Fibroblast of villous mesenchyme (primary cell): ENCODE data around the gene BMPER. TPM values are rescaled to one million over a fixed set of nuclear protein-coding genes. Genes with fewer than 3 reads are reported as not detected.

Source experiments
- DNase-seq: peaks from one replicate; pipeline ENCODE4 v3.0.0-alpha.2; 2010; ENCODE audit warnings: low read depth
- H3K4me3 ChIP-seq: 2 replicates; pipeline ENCODE4 v1.5.1; 2011; ENCODE audit warnings: low read depth, mild to moderate bottlenecking, low read length
- total RNA-seq: library from RNA; depleted of rRNA; stranded (reverse); fragments of >200 nt; gene quantifications from 2 replicates; pipeline ENCODE4 v1.2.3, GENCODE V29; 2012
- TF ChIP-seq, protein P1 (sequence below): IDR thresholded peaks from 2 replicates; pipeline ENCODE4 v1.5.1; 2012; ENCODE audit warnings: low read depth, mild to moderate bottlenecking, low read length; ENCODE audit not compliant: insufficient read depth

BMPER gene
- total RNA-seq, 1 donor, result 7.8 TPM

DNA sequence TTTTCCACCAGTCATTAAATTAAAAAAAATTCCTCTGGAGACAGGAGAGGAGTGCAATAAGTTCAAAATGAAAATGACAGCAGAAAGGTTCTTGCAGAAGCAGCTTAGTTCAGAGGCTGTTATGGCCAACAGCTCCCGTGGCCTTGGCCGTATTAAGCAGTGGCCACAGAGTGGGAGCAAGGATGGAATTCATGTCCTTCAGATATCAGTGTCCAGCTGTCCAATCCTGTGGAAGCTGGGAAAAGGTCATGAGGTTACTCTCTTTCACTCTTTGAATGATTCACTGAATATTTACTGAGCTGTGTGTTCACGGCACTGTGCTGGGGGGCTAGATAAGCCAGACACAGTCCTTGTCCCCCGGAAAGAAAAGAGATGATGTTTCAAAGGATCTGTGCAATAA is 231.8 kb downstream of the BMPER start:
- TF ChIP-seq, protein P1, sequence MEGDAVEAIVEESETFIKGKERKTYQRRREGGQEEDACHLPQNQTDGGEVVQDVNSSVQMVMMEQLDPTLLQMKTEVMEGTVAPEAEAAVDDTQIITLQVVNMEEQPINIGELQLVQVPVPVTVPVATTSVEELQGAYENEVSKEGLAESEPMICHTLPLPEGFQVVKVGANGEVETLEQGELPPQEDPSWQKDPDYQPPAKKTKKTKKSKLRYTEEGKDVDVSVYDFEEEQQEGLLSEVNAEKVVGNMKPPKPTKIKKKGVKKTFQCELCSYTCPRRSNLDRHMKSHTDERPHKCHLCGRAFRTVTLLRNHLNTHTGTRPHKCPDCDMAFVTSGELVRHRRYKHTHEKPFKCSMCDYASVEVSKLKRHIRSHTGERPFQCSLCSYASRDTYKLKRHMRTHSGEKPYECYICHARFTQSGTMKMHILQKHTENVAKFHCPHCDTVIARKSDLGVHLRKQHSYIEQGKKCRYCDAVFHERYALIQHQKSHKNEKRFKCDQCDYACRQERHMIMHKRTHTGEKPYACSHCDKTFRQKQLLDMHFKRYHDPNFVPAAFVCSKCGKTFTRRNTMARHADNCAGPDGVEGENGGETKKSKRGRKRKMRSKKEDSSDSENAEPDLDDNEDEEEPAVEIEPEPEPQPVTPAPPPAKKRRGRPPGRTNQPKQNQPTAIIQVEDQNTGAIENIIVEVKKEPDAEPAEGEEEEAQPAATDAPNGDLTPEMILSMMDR, result no peak
- H3K4me3 ChIP-seq, result no peak overlapping the region
- no peak for DNase-seq

DNA sequence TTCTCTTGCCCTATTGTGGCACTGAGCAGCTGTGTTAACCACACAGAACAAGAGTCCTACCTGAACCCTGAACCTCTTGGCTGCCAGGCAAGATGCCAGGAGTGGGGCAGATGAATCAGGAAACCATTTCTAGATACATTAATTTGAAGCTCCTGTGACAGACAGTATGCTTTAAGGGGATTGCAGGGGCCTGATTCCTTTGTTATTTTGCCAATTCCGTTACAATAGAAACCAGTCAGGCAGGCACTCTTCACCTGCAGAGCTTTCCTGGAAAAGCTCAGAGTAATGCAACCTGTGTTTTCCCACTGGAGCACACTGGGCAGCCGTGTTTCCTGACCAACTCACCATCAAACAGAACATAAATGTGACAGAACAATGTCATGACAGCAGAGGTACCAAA is 233.1 kb downstream of the BMPER start:
- TF ChIP-seq, protein P1, result no peak
- H3K4me3 ChIP-seq, result no peak overlapping the region

DNA sequence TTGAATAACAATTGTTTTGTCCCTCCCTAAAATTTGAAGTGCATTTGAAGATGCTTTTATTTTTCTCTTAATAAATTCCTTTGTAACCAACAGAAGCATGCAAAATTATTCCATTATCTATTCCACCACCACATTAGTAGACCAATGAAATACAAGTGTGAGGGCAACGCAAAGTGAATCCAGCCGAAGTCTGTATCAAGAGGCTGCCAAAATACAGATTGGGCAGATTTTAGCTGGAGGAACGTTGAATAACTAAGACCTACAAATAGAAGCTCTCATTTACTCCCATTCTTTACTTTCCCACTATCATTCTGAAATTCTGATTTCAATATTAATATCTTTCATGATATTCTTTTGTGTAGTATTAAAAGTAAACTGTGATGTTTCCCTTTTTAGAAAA is 233.7 kb downstream of the BMPER start:
- TF ChIP-seq, protein P1, result no peak
- no peak for DNase-seq
- H3K4me3 ChIP-seq, result no peak overlapping the region

More for the DNA sequence above, 233.1 kb downstream of the BMPER start:
- DNase-seq, result no peak

DNA sequence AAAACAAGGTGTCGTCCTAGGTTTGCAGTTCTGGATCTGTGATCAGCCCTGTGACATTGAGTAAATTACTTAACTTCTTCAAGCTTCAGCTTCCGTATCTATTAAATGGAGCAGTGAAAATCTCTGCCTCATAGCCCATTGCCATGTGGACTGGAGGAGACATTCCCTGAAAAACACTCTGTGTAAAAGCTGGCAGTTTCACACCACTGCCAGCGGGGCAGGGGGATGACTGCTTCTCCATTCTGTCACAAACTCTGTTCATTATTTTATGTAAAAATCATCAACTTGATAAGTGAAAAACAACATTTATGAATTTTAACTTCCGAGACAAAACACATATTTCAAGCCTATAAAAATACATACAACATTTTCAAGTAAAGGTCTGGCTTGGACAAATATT is 234.7 kb downstream of the BMPER start:
- TF ChIP-seq, protein P1, result no peak

DNA sequence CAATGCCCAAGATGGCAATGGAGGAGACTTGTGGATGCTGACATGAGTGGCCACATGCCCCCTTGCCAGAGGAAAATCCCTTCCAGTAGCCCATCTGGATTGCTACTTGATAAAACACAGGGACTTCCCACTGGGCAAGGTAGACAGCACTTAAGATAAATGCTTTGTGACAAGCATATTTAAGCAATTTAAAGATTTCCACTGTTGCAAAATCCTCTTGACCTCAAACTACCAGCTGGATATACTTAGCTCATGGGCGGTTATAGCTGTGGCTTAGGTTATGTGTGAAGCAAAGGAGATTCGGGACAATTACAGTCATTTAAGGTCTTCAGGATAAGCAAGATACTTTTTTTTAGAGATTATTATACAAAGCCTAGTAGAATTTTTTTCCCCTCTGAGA is 238.1 kb downstream of the BMPER start:
- no peak overlapping the region for H3K4me3 ChIP-seq
- TF ChIP-seq, protein P1, result no peak
- DNase-seq, result peak; percentile 84

More for the DNA sequence above, 234.7 kb downstream of the BMPER start:
- no peak overlapping the region for H3K4me3 ChIP-seq
- no peak for DNase-seq

DNA sequence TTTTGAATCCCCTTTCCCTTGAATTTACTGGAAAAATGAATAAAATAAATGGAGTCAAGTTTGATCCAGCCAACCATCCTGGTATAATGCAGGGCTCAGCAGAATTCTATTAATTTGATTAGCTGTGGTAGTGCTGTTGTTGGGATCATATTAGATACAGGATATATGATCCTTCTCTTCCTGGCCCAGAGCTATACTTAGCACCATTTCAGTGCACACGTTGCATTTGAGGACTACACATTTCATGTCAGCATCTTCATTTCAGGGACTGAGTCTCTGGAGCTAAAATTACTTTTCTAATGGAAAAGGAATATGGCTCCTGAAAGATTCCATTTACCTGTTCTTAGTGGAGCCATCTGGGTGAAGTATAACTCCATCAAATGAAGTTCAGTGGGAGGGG is 240.3 kb downstream of the BMPER start:
- no peak overlapping the region for H3K4me3 ChIP-seq
- TF ChIP-seq, protein P1, result no peak
- DNase-seq, result no peak

DNA sequence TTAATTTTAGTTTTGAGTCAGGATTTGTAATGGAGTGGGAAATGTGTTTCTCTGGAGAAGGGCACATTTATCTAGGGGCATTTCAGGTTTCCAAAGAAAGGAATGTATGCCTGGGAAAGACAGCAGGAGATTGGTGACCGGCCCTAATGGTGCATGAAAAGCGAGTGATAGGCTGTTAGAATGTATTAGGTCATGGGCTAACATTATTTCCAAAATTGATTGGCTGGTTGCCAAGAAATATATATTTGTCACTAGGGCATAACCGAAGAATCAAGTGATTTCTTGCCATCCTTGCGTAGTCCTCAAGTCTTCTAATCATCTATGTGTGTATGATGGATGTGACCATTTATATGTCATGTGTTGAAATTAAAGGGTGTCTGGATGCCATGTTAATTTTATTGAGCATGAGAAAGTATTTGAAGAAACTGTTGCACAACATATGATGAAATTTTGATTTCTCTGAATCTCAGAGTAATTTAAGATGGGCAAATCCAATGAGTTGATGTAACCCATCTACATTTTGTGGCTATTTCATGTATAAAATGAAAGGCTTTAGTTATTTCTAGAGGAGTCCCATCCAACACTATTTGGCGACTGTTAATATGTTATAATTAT is 248.4 kb downstream of the BMPER start:
- DNase-seq, result peak; percentile 35
- TF ChIP-seq, protein P1, result no peak
- no peak overlapping the region for H3K4me3 ChIP-seq
